Mammary epithelial cell (primary cell): ENCODE measurements around the gene PRTFDC1.

ENCODE experiments used
- CTCF ChIP-seq, 2 donors: IDR thresholded peaks in 1 of 2; conservative IDR thresholded peaks in 1 of 2; 2 replicates each; pipeline ENCODE4 v1.5.1; 2011 to 2012; ENCODE audit warnings: inconsistent platforms in 2 of 2, low read length in 2 of 2, mild to moderate bottlenecking in 2 of 2, control low read depth in 1 of 2, low read depth in 1 of 2; ENCODE audit not compliant: insufficient read depth in 1 of 2; ENCODE audit errors: extremely low read depth in 1 of 2
- EZH2 ChIP-seq: IDR thresholded peaks from 2 replicates; pipeline ENCODE4 v1.6.1; 2012; ENCODE audit warnings: low read length, inconsistent platforms, borderline replicate concordance

GRCh38 chr10:24869354-24870015 is 82.9 kb downstream of the PRTFDC1 start:
- TF ChIP-seq CTCF (conservative IDR thresholded peaks at IDR 0.05 in 1 of 2, IDR thresholded peaks at IDR 0.05 in 1 of 2; ENCODE audit: extremely low read depth in 1 of 2, insufficient read depth in 1 of 2, low read depth in 1 of 2, low read length in 2 of 2) (no peak), EZH2 (no peak)
